Right lobe of liver (tissue), 6 donors: Measurements from ENCODE around the gene PRKN. TPM values are rescaled to one million over a fixed set of nuclear protein-coding genes. Genes with fewer than 3 reads are reported as not detected.

Source experiments
- ATAC-seq, 4 donors: fragments of 200-7000 bp; cut with Tn5 transposase; one replicate each; pipeline ENCODE4 v1.9.1; 2020; ENCODE audit warnings: mild to moderate bottlenecking in 4 of 4, moderate library complexity in 4 of 4
- DNase-seq, 3 donors: peaks; one replicate each; pipeline ENCODE4 v3.0.0-alpha.2; 2020
- H3K27ac ChIP-seq, 3 donors: fragments of 200-600 bp; one replicate each; pipeline ENCODE4 v1.8.0; 2022
- H3K27me3 ChIP-seq, 2 donors: fragments of 200-600 bp; one replicate each; pipeline ENCODE4 v1.8.0; 2022
- H3K36me3 ChIP-seq, 4 donors: fragments of 200-600 bp; sonication (generic) in 1 of 4; one replicate each; pipeline versions ENCODE4 v1.5.1 to v1.8.0; 2017 to 2022; ENCODE audit warnings: control low read depth in 1 of 4
- H3K4me1 ChIP-seq, 4 donors: fragments of 200-600 bp; sonication (generic) in 1 of 4; one replicate each; pipeline versions ENCODE4 v1.5.1 to v1.8.0; 2017 to 2022; ENCODE audit warnings: control low read depth in 1 of 4
- H3K4me3 ChIP-seq, 3 donors: fragments of 200-600 bp; one replicate each; pipeline ENCODE4 v1.8.0; 2022
- H3K9me3 ChIP-seq, 4 donors: fragments of 200-600 bp; sonication (generic) in 1 of 4; one replicate each; pipeline versions ENCODE4 v1.5.1 to v1.8.0; 2017 to 2022; ENCODE audit warnings: control low read depth in 1 of 4
- POLR2A ChIP-seq: fragments of 450-650 bp; IDR thresholded peaks from one replicate; pipeline ENCODE4 v1.6.1; 2017; ENCODE audit warnings: antibody characterized with exemption, mild to moderate bottlenecking
- WGBS: methylation state at CpG from one replicate; pipeline ENCODE4 v1.1.6; 2018; ENCODE audit warnings: low coverage, low lambda C conversion rate; ENCODE audit not compliant: insufficient coverage; ENCODE audit errors: missing lambda C conversion rate; 5-methylcytosine and 5-hydroxymethylcytosine counted together
- intact Hi-C, 2 donors: fragments of 100-400 bp; cut with DNase I; formaldehyde crosslinking; loops; one replicate each; pipeline versions ENCODE4 v1.11.2 to v1.14.1; 2022
- total RNA-seq, 6 experiments: library from RNA; depleted of rRNA in 2 of 6; stranded (reverse); fragments of >200 nt in 2 of 6; fragmentation: NEBNext Ultra II Directional in 3 of 6; extraction: Animal tissue kit (Norgen Biotek cat#: 25700) in 3 of 6; gene quantifications; one replicate each; pipeline versions ENCODE4 v1.1.0 to v1.2.4, GENCODE V29; 2016 to 2023
- TF ChIP-seq, protein P1 (sequence below), 4 donors: fragments of 200-600 bp in 3 of 4; fragments of 450-650 bp in 1 of 4; IDR thresholded peaks; one replicate each; pipeline versions ENCODE4 v1.5.1 to v1.8.0; 2016 to 2022; ENCODE audit warnings: antibody characterized with exemption in 4 of 4, mild to moderate bottlenecking in 2 of 4
- donor health status: DM: no; HTN: yes; CAD: no.
- donor health status: DM: no; HTN: no; CAD: no.
- donor health status: DM: no; HTN: no; CAD: no.
- donor health status: DM: no; HTN: yes; CAD: no.
- donor health status: DM: no; HTN: yes; CAD: no.

Gene PRKN
- total RNA-seq, 6 experiments from 2014 or later: 1.1 to 3.7 (median 2.2) TPM

- H3K9me3 ChIP-seq: no peaks in the 10 kb centered on the region
- H3K4me3 ChIP-seq: no peak overlapping the region
- intact Hi-C loops: no loop called here
- H3K27me3 ChIP-seq: no peaks in the 10 kb centered on the region
- H3K36me3 ChIP-seq: no peaks in the 10 kb centered on the region
- H3K27ac ChIP-seq: no peak overlapping the region
- DNase-seq (no peak), ATAC-seq (no peak)
- no peak for TF ChIP-seq POLR2A
- TF ChIP-seq, protein P1, sequence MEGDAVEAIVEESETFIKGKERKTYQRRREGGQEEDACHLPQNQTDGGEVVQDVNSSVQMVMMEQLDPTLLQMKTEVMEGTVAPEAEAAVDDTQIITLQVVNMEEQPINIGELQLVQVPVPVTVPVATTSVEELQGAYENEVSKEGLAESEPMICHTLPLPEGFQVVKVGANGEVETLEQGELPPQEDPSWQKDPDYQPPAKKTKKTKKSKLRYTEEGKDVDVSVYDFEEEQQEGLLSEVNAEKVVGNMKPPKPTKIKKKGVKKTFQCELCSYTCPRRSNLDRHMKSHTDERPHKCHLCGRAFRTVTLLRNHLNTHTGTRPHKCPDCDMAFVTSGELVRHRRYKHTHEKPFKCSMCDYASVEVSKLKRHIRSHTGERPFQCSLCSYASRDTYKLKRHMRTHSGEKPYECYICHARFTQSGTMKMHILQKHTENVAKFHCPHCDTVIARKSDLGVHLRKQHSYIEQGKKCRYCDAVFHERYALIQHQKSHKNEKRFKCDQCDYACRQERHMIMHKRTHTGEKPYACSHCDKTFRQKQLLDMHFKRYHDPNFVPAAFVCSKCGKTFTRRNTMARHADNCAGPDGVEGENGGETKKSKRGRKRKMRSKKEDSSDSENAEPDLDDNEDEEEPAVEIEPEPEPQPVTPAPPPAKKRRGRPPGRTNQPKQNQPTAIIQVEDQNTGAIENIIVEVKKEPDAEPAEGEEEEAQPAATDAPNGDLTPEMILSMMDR (IDR thresholded peaks at IDR 0.05): no peak
- 20% methylated on average over 1 of the region's 16 CpGs for WGBS
- H3K4me1 ChIP-seq: no peaks in the 10 kb centered on the region
Observed at GRCh38 chr6:161303628-161304340, 1423.8 kb downstream of the PRKN start.

- TF ChIP-seq POLR2A: no peak
- TF ChIP-seq, protein P1 (IDR thresholded peaks at IDR 0.05): no peak
- Histone ChIP-seq H3K4me3 (no peak overlapping the region), H3K4me1 (no peaks in the 10 kb centered on the region), H3K9me3 (no peaks in the 10 kb centered on the region), H3K36me3 (no peaks in the 10 kb centered on the region), H3K27me3 (no peaks in the 10 kb centered on the region), H3K27ac (no peak overlapping the region)
- intact Hi-C loops: no loop called here
- ATAC-seq: no peak
- DNase-seq: no peak
- WGBS: 53% methylated on average over 6 of the region's 6 CpGs
Observed at GRCh38 chr6:161302949-161303348, 1424.6 kb downstream of the PRKN start.

DNA sequence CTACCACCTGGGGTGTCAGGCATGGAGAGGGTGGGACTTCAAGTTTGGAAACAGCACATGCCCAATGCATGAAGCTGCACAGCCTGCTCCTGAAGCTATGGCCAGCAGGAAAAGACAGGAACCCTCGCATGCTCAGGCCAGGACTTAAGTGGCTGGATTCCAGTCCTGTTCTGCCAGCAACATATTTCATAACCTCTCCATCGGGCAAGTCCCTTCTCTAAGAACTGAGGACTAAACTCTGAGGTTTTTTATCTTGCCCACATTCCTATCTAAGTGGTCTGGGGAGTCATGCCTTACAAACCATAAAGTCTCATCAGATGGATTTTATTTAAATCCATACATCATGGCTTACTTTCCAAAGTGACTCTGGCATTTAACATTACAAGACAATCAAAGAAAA is 1426.2 kb downstream of the PRKN start:
- no peaks in the 10 kb centered on the region for H3K4me1 ChIP-seq
- H3K27me3 ChIP-seq: no peaks in the 10 kb centered on the region
- WGBS: 29% methylated on average over 2 of the region's 2 CpGs
- TF ChIP-seq POLR2A: no peak
- TF ChIP-seq, protein P1 (IDR thresholded peaks at IDR 0.05): no peak
- no peak overlapping the region for H3K4me3 ChIP-seq
- no peaks in the 10 kb centered on the region for H3K9me3 ChIP-seq
- H3K36me3 ChIP-seq: no peaks in the 10 kb centered on the region
- ATAC-seq (no peak), DNase-seq (no peak)
- intact Hi-C loops: no loop called here
- H3K27ac ChIP-seq: no peak overlapping the region

DNA sequence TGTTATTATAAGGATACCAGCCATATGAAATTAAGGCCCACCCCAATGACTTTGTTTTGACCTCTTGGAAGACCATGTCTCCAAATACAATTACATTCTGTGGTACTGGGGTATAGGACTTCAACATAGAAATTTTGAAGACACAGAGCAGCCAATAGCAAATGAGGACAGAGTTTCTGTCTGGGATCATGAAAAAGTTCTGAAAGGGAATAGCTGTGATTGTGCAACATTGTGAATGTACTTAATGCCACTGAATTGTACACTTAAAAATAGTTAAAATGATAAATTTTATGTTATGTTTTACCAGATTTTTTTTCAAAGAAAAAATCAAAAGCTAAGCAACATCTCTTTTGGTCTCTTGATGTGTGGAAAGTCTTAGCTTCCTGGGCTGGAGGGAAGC is 1426.7 kb downstream of the PRKN start:
- DNase-seq: no peak
- Histone ChIP-seq H3K36me3 (no peaks in the 10 kb centered on the region), H3K9me3 (no peaks in the 10 kb centered on the region), H3K27me3 (no peaks in the 10 kb centered on the region), H3K27ac (no peak overlapping the region), H3K4me3 (no peak overlapping the region), H3K4me1 (no peaks in the 10 kb centered on the region)
- ATAC-seq: no peak
- TF ChIP-seq, protein P1 (IDR thresholded peaks at IDR 0.05): no peak
- no peak for TF ChIP-seq POLR2A
- intact Hi-C loops: no loop called here

GRCh38 chr6:161299726-161300125 is 1427.8 kb downstream of the PRKN start:
- H3K27me3 ChIP-seq: no peaks in the 10 kb centered on the region
- ATAC-seq (no peak), DNase-seq (no peak)
- H3K4me1 ChIP-seq: no peaks in the 10 kb centered on the region
- intact Hi-C loops: no loop called here
- TF ChIP-seq, protein P1 (IDR thresholded peaks at IDR 0.05): no peak
- no peak for TF ChIP-seq POLR2A
- H3K9me3 ChIP-seq: no peaks in the 10 kb centered on the region
- H3K4me3 ChIP-seq: no peak overlapping the region
- no peaks in the 10 kb centered on the region for H3K36me3 ChIP-seq
- 85% methylated on average over 4 of the region's 4 CpGs for WGBS
- H3K27ac ChIP-seq: no peak overlapping the region
